Measurements from ENCODE around the gene CAMK2B. TPM values are rescaled to one million over a fixed set of nuclear protein-coding genes. Genes with fewer than 3 reads are reported as not detected.

Gene CAMK2B
- total and polyA plus RNA-seq, 2 of the 13 experiments (the other 11 are each of a cell fraction or from before 2014, with no cell fraction given) = 0.27 to 0.48 TPM

- no peaks in the 10 kb centered on the region for H3K36me3 ChIP-seq (replicated peaks in 1 of 2; ENCODE audit: control insufficient read depth in 1 of 2, insufficient read depth in 2 of 2, low read length in 2 of 2)
- H3K9me3 ChIP-seq (ENCODE audit: low read length) = no peaks in the 10 kb centered on the region
- FAIRE-seq (no peak), ATAC-seq (peak; percentile 35), DNase-seq (ENCODE audit: low spot score) (no peak)
- no peak overlapping the region for H3K27ac ChIP-seq (ENCODE audit: extremely low read length, insufficient read depth, low read length)
- H3K4me1 ChIP-seq (ENCODE audit: insufficient read depth, low read length) = peaks cover 11% of the 10 kb centered on the region; the same call in 1 of the 2 replicates
- H3K9ac ChIP-seq (ENCODE audit: insufficient read depth, low read depth, low read length) = no peak overlapping the region
- intact Hi-C loops (cut with micrococcal nuclease; ENCODE audit: unreplicated experiment) = no loop called here
- no TSS peak for BruUV-seq (replicated peaks)
- ChIA-PET CTCF (ENCODE audit: low intra/inter-chr PET ratio, low total read pairs) (no interaction called here), POLR2A (no interaction called here)
- peaks cover 9 to 53% of the 10 kb centered on the region in 2 experiments for H3K27me3 ChIP-seq (ENCODE audit: control insufficient read depth in 1 of 2, insufficient read depth in 2 of 2, low read length in 2 of 2)
- H4K20me1 ChIP-seq (ENCODE audit: insufficient read depth, low read length) = no peaks in the 10 kb centered on the region
- no peak for TF ChIP-seq KMT2B (CRISPR knock-in tag; IDR thresholded peaks at IDR 0.05)
- no peak for TF ChIP-seq CEBPB (IDR thresholded peaks at IDR 0.05; ENCODE audit: borderline replicate concordance, low read depth, low read length)
- H3K4me3 ChIP-seq (replicated peaks in 1 of 3; ENCODE audit: insufficient read depth in 1 of 3, low read depth in 2 of 3, low read length in 3 of 3) = no peak overlapping the region
- WGBS (ENCODE audit: low lambda C conversion rate) = 61% methylated on average over 12 of the region's 18 CpGs
- H2AFZ ChIP-seq (ENCODE audit: low read length) = no peak overlapping the region
- H3K79me2 ChIP-seq (ENCODE audit: insufficient read depth, low read length) = no peaks in the 10 kb centered on the region
- no peak overlapping the region for H3K4me2 ChIP-seq (ENCODE audit: low read depth, low read length)
- in situ Hi-C loops (cut with HindIII; ENCODE audit: extremely low pct_ligation_motif_present, low pct_unique_long_range_greater_than_20kb) = no loop called here
Measured at GRCh38 chr7:44308596-44309270, 16.7 kb downstream of the CAMK2B start.

DNA sequence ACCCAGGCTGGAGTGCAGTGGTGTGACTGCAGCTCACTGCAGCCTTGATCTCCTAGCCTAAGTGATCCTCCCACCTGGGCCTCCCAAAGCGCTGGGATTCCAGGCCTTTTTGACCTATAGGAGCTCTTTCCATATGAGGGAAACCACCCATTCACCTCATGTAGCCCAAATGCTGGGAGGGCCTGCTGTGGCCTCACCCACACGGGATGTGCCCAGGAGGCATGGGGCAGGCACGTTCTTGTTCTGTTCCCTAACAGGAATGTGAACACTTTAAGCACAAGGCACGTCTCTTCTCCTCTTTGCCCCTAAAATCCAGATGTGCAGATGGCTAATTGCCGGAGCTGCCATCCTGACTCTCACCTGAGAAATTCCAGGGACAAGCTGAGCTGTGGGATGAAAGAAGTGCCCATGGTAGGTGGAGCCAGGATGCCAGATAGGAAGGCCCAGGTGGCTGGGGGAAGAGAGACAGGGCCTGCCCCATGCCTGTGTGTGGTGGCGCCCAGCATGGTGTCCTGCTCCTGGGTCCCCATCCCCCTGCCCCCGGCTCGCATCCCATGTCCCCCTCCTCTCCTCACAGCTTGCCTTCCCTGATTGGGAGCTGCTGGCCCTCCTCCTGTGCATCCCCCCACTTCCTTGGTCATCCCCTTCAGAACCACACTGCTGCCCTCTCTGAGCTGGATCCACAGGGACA lies 17.3 kb downstream of the CAMK2B start:
- Histone ChIP-seq H3K4me2 (ENCODE audit: low read depth, low read length) (no peak overlapping the region), H3K9me3 (ENCODE audit: low read length) (no peaks in the 10 kb centered on the region), H3K79me2 (ENCODE audit: insufficient read depth, low read length) (no peaks in the 10 kb centered on the region), H3K27ac (ENCODE audit: extremely low read length, insufficient read depth, low read length) (no peak overlapping the region), H2AFZ (ENCODE audit: low read length) (no peak overlapping the region), H3K36me3 (replicated peaks in 1 of 2; ENCODE audit: control insufficient read depth in 1 of 2, insufficient read depth in 2 of 2, low read length in 2 of 2) (no peaks in the 10 kb centered on the region), H3K4me3 (replicated peaks in 1 of 3; ENCODE audit: insufficient read depth in 1 of 3, low read depth in 2 of 3, low read length in 3 of 3) (no peak overlapping the region), H3K9ac (ENCODE audit: insufficient read depth, low read depth, low read length) (no peak overlapping the region), H4K20me1 (ENCODE audit: insufficient read depth, low read length) (no peaks in the 10 kb centered on the region), H3K27me3 (ENCODE audit: control insufficient read depth in 1 of 2, insufficient read depth in 2 of 2, low read length in 2 of 2) (peaks cover 8 to 46% of the 10 kb centered on the region in 2 experiments), H3K4me1 (ENCODE audit: insufficient read depth, low read length) (peaks cover 11% of the 10 kb centered on the region; the same call in 1 of the 2 replicates)
- no TSS peak for BruUV-seq (replicated peaks)
- ChIA-PET CTCF (ENCODE audit: low intra/inter-chr PET ratio, low total read pairs) (no interaction called here), POLR2A (no interaction called here)
- no peak for FAIRE-seq
- intact Hi-C loops (cut with micrococcal nuclease; ENCODE audit: unreplicated experiment) = loop anchor here (1.0 kb wide), 1 partner anchor 67 kb away; no protein-coding TSS in a partner anchor
- DNase-seq (ENCODE audit: low spot score) = no peak
- TF ChIP-seq ZNF749 (CRISPR knock-in tag; IDR thresholded peaks at IDR 0.05; ENCODE audit: borderline replicate concordance) (no peak), ETS1 (CRISPR knock-in tag; IDR thresholded peaks at IDR 0.05) (no peak), TP53 (CRISPR knock-in tag; conservative IDR thresholded peaks at IDR 0.05) (no peak), ZBTB3 (CRISPR knock-in tag; IDR thresholded peaks at IDR 0.05; ENCODE audit: borderline replicate concordance, low read depth) (no peak)
- no peak for ATAC-seq
- in situ Hi-C loops (cut with HindIII; ENCODE audit: extremely low pct_ligation_motif_present, low pct_unique_long_range_greater_than_20kb) = no loop called here
- 22% methylated on average over 7 of the region's 8 CpGs for WGBS (ENCODE audit: low lambda C conversion rate)
